HuH-7.5 (cell line): ENCODE data around the gene HK1.
"Not testable (repeated sequence)": the region's sequence is repeated elsewhere in the genome, so short reads cannot be mapped to it uniquely, and the experiment has no call there.

Source experiments
- DNase-seq: peaks from one replicate; pipeline ENCODE4 v3.0.0; 2011; ENCODE audit warnings: low spot score

HK1 gene

GRCh38 chr10:69328380-69328735, 50.1 kb downstream of the HK1 start:
- no peak for DNase-seq

GRCh38 chr10:69328888-69329287, 50.6 kb downstream of the HK1 start:
- not testable (repeated sequence) for DNase-seq

- no peak for DNase-seq
Measured at GRCh38 chr10:69329721-69330178, 51.5 kb downstream of the HK1 start.

- no peak for DNase-seq
Measured at GRCh38 chr10:69331161-69331560, 52.9 kb downstream of the HK1 start.

GRCh38 chr10:69332278-69333010, 54.1 kb downstream of the HK1 start:
- no peak for DNase-seq

- no peak for DNase-seq
Measured at GRCh38 chr10:69333205-69333604, 54.9 kb downstream of the HK1 start.

- not testable (repeated sequence) for DNase-seq
Measured at GRCh38 chr10:69333865-69334301, 55.6 kb downstream of the HK1 start.

- no peak for DNase-seq
Measured at GRCh38 chr10:69334302-69335062, 56.2 kb downstream of the HK1 start.

- no peak for DNase-seq
Measured at GRCh38 chr10:69335063-69335587, 56.8 kb downstream of the HK1 start.

GRCh38 chr10:69335613-69336012, 57.3 kb downstream of the HK1 start:
- no peak for DNase-seq

GRCh38 chr10:69336952-69337295, 58.6 kb downstream of the HK1 start:
- no peak for DNase-seq

- DNase-seq: no peak
Measured at GRCh38 chr10:69337296-69338132, 59.2 kb downstream of the HK1 start.

- no peak for DNase-seq
Measured at GRCh38 chr10:69338133-69338456, 59.8 kb downstream of the HK1 start.

- no peak for DNase-seq
Measured at GRCh38 chr10:69338547-69339450, 60.5 kb downstream of the HK1 start.

GRCh38 chr10:69340695-69341094, 62.4 kb downstream of the HK1 start:
- no peak for DNase-seq

- no peak for DNase-seq
Measured at GRCh38 chr10:69343905-69344304, 65.6 kb downstream of the HK1 start.

- no peak for DNase-seq
Measured at GRCh38 chr10:69344591-69345252, 66.4 kb downstream of the HK1 start.

- no peak for DNase-seq
Measured at GRCh38 chr10:69345402-69345801, 67.1 kb downstream of the HK1 start.

- no peak for DNase-seq
Measured at GRCh38 chr10:69345890-69346474, 67.7 kb downstream of the HK1 start.

- DNase-seq: no peak
Measured at GRCh38 chr10:69346776-69347175, 68.5 kb downstream of the HK1 start.
